GM18498 (cell line): ENCODE results near the gene STX1A.

Source experiments
- ATAC-seq: cut with Tn5 transposase; IDR thresholded peaks from one replicate; pipeline ENCODE4 v1.9.1; 2021; ENCODE audit warnings: mild to moderate bottlenecking, moderate library complexity; ENCODE audit not compliant: unreplicated experiment

STX1A gene

DNA sequence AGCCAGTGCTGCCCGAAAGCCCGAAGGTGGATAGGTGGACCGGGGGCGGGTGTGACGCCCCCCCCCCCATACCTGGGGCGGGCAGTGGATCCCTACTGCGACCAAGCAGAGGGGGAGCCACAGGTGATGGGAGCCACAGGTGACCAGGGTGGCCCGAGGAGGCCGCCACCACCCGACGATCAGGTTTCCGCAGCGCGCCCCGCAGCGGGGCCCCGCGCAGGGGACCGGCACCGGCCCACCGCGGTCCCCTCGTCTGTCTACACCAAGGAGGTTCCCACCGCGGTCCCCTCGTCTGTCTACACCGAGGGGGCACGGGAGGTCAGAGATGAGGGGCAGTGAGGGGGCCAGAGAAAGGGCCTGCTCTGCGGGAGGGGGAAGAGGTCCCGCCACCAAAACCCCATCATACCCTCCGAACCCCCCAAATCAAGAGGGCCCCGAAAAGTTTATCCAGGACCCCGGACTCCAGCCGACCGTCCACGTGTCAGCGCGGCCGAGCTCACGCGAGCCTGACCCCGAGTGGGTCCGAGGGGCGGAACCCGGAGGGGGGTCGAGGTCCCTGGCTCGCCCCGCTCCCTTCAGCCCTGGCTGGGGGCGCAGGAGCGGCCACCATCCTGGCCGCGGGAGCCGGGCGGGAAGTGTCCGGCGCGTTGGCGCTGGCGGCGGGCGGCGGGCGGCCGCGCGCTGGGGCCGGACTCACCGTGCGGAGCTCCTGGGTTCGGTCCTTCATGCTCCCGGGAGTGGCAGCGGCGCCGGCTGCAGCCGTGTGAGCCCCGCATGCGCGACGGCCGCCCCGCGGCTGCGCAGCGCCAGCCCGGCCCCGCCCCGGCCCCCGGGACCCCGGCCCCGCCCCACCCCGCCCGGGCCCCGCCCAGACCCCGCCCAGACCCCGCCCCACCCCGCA, at the start of gene STX1A:
Gene STX1A, minus strand, starts transcription at position 765 of the 901 bp plus-strand sequence. Its CDS starts 38 bp downstream, at position 727.
- ATAC-seq: peak; percentile 70

DNA sequence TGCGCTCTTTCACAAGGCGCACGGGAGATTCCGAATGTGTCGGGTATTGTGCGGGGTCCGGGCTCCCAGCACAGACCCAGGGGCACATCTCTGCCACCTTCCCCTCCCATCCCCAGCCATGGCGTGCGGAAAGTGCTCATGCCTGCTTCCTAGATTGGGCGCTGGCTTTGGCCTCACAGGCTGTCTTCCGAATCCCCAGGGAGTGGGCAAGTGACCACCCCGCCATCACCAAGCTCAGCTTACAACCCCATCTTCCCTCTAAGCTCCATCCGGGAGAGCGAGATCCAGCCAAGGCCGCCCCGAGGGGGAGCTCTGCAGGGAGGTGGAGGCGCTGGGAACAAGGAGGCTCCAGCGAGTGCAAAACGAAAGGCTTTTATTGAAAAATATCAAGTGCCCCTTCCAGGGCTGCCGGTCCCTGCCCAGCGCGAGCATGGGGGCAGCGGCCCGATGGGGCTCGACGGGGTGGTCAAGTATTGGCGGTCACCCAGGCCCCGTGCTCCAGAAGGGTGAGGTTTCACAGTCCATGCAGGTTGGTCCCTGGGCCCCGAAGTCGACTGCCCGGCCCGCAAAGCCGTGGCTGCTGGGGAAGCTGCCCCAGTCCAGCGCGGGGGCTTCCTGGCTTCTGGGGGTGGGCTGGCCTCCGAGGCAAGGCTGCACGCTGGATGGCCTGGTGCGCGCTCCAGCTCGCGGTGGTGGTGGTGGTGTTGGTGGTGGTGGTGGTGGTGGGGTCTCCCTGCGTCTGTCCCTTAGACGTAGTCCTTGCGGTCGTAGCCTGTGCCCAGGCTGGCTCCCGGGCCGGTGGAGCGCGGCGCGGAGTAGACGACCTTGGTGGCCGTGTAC, 49.4 kb upstream of the STX1A start:
- no peak for ATAC-seq

DNA sequence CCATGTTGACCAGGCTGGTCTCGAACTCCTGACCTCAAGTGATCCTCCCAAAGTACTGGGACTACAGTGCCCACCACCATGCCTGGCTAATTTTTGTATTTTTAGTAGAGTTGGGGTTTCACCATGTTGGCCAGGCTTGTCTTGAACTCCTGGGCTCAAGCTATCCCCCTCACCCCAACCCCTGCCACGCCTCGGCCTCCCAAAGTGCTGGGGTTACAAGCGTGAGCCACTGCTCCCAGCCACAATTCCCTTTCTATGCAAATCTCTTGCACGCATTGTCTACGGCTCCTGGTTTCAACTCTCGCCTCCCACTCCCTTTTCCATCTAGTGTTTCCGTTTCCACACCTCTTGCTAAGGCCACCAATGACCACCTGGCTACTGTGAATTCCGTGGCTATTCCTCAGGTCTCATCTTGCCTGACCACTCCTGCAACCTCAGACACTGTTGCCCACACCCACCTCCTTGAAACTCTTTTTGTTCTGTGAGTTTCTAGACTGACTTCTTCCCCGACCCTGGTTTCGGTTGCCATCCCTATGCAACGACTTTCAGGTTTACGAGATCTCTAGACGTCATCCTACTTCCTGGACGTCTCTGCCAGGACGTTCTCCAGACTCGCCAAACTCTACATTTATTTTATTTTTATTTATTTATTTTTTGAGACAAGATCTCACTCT, 47.2 kb upstream of the STX1A start:
- no peak for ATAC-seq

DNA sequence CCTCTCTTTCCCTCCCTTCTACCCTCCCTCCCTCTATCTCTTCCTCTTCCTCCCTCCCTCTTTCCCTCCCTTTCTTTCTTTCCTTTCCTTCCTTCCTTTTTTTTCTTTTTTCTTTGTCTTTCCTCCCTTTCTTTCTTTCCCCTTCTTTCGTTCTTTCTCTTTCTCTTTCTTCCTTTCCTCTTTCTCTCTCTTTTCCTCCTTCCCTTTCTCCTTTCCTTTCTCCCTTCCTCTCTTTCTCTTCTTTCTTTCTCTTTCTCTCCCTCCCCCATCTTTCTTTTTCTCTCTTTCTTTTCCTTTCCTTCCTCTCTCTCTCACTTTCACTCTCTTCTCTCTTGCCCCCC, 43.2 kb upstream of the STX1A start:
- no peak for ATAC-seq

DNA sequence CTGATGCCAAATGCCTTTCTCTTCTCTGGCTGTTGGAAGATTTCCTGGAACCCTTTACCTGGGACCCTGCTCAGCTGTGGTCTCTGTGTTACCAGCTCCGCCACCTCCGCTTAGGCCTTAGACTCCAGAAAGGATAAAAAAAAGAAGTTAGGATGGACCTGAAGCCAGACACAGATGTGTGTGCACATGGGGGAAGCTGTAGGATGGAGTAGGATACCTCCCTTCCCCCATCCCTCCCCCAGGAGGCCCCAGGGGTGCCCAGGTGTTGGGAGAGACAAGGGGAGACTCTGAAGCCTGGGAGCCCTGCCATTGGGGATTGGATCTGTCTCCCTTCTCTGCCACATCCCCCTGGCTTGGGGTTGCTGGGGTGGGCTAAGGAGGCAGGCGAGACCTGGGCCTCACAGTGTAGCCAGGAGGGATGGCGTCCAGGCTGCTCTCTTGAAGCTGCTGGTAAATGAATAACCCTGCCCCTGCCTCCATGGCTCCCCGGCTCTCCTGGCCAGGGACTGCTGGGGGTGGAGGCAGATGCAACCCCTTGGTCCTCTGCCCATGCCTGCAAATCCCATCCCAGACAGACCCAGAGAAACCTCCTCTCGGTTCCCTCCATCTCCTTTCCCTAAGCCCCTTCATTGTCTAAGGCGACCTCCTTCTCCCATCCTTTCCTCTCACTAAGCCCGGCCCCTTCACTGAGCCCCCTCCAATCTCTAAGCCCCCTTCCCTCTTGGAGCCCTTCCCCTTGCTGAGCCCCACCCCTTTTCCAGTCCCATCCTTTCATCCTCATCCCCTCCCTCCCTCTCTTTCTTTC, 42.6 kb upstream of the STX1A start:
- no peak for ATAC-seq

DNA sequence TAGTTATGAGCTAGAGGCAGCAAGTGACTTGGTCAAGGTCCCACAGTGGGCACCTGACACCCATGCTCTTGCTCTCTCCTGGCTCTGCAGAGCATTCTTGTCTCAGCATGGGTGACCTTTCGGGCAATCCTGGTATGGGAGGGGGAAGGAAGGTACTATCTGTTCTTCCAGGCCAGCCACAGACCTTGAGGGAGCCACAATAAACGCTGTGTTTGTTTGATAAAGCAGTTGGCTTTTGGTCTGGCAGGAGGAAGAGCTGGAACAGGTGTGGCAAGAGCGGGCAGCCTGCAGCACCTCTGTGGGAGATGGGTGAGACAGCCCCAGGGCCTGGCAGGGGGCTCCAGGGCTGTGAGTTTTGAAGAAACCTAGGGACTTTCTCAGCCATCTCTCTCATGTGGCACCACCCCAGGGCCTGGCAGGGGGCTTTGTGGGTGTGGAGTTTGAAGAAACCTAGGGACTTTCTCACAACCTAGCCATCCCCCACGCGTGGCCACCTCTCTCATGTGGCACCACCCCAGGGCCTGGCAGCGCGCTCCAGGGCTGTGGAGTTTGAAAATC, 39.2 kb upstream of the STX1A start:
- no peak for ATAC-seq

DNA sequence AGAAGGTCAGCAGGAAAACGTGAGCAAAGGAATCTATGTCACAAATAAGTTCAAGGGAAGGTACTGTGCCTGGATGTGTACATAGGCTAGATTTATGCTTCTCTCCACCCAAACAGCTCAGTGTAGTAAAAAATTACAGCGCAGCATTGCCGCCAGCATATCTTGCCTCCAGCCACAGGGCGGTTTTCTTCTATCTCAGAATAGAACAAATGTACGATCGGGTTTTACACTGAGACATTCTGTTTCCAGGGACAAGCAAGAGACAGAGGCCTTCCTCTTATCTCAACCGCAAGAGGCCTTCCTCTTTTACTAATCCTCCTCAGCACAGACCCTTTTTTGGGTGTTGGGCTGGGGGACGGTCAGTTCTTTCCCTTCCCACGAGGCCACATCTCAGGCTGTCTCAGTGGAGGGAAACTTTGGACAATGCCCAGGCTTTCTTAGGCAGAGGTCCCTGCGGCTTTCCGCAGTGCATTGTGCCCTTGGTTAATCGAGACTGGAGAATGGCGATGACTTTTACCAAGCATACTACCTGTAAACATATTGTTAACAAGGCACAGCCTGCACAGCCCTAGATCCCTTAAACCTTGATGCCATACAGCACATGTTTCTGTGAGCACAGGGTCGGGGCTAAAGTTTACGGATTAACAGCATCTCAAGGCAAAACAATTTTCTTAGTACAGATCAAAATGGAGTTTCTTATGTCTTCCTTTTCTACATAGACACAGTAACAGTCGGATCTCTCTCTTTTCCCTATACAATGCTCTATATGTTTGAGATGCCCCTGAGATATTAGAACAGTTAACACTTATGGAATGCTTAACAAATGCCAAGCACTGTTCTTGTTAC, 30.7 kb upstream of the STX1A start:
- no peak for ATAC-seq

DNA sequence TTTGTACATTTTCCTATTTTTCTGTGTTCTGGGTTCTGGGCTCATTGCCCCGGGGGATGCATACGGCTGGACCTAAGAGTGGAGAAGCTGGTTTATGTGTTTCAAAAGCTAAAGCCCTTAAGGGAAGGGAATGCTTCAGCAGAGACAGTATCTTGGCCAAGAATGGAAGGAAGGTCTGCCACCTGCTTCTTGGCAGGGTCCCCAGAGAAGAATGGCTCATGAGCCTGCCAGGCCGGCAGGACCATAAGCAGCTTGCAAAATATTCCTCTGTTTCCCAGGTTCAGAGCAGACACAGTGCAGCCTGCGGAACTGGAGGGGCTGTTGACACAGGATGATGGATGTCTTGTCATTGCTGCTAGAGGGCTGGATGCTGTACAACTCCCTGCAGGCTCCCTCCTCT, 26.9 kb upstream of the STX1A start:
- ATAC-seq: no peak

DNA sequence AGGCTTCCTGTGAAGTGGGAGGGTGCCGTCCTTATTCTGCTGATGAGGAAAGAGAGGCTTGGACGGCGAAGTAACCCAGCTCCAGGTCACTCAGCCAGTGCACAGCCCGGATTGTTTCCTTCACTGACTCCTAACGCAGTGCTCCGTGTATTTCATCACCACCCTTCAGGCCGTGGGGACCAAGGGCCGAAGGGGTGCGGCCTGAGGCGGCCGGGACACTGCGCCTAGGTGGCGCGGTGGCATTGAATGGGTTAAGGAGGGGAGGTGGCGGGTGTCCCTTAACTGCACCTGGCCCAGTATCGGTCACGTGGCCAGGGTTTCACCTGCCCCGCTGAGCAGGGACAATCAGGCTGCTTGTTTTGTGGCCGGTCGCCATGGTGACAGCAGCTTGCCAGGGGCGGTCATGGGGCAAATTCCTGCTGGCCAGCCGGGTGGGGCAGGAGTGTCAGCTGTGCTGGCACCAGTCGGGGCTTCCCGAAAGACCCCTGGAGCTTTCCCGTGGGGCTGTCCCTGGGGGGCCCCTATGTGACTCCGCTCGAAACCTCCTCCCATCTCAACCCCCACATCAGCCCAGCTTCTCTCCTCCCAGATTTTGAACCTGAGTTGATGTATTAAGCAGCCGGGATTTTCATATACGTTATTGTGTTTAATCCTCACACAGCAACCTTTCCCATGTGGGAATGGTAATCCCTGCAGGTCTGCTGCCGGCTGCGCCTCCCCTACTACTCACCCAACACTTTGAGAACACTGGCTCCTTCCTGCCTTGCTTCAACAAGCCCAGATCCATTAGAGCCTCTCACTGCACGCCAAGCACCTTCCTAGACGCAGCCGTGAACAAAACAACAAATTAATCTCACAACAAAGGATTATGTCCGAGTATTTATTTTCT, 23.5 kb upstream of the STX1A start:
- ATAC-seq: no peak

DNA sequence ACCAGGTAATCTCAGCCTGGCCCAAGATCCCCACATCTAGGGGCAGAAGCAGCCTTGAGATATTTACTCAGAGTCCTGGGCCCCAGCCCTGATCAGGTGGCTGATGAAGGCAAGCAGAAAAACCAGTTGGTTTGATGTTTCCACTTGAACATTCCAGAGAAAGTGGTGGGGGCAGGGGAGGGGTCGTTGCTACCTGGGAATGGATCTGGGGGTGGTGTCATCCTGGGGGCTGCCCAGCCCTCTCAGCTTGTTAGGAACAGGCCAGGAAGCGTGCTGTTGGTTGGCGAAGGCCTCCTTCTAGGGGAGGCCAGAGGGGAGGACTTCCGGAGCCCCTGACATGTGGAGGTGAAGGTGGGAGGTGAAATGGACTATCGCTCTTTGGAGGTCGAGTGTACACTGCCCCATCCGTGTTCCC, 22.9 kb upstream of the STX1A start:
- no peak for ATAC-seq

DNA sequence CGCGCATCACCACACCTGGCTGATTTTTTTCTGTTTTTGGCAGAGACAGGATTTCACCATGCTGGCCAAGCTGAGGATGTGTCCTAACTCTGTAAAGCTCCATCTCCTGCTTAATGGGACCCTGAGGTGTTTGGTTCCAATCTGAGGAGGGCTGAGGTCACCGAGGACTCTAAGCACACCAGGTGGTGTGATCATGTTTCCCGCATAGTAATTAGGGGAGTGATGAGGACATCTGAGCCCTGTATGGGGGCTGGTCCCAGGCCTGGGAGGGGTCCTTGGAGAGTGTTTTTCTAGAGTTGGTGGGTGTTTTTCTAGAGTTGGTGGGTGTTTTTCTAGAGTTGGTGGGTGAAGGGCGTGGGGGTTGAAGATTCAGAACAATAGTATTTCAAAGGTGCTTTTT, 22.1 kb upstream of the STX1A start:
- no peak for ATAC-seq

DNA sequence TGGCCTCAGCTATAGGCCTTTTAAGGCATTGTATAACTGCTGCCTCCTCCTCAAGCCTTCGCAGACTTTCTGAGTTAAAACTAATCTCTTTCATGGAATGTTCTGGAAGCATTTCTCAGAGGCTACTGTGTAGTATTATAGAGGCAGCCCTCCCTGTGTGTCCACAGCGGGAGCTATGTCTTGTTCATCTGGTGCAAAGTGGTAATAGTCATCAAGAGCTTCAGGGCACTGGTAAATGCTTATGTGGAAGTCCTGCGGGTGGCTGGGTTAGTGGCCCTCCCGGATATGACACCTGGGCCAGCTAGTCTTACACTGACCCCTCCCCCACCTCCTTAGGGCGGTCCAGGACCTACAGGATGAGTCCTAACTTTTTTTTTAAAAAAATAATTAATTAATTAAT, 21.3 kb upstream of the STX1A start:
- no peak for ATAC-seq

DNA sequence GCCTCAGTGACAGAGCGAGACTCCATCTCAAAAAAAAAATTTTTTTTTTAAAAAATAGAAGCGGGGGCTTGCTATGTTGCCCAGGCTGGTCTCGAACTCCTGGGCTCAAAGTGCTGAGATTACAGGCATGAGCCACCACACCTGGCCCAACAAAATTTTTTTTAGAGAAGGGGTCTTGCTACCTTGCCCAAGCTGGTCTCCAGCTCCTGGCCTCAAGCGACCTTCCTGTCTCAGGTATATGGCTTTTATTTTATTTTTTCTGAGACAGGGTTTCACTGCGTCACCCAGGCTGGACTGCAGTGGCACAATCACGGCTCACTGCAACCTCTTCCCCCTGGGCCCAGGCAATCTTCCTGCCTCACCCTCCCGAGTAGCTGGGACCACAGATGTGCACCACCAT, 20.7 kb upstream of the STX1A start:
- ATAC-seq: no peak

DNA sequence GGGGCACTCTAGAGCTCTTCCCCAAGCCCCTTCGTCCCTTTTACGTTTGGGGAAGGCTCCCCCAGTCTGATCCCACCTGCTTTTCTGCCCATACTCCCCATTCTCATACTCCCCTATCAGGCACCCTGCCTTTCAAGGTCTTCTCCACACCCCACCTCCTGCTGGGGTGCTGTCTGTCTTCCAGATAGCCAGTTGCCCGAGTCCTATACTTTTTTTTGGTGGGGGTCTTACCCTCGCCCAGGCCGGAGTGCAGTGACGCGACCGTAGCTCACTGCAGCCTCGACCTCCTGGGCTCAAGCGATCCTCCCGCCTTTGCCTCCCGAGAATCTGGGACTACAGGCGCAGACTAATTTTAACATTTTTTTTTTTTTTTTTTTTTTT, 19.9 kb upstream of the STX1A start:
- no peak for ATAC-seq

DNA sequence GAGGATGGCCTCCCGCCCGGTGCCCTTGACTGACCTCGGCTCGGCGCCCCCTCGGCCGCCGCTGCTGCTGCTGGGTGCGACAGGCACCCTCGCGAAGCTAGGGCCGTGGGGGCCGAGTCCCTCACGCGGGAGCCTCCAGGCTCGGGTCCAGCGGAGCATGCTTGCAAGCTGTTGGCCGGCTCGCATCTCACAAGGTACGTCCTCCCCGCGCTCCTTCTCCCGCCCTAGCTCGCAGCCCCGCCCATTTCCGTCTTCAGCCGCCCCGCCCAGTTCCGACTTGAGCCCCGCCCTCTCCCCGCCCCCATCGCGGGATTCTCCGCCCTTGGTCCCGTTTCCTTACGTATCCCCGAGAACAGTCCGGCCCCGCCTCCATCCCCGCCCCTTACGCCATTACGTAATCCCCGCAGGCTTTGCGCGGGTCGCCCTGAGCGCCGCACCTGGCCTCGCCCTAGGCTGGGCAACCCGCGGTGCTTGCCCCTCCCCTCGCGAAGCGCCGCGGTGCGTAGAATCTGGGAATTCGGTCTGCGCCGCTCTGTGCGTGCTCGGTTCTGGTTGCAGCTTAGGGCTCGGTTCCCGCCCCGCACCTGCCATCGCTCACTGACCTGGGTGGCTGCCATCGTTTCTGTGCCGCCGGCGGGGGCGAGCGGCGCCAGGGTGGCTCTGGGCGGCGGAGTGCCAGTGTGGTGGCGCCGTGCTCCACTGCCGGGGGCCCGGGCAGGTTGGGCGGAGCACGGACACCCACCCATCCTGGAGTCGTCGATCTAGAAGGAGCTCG, 19.3 kb upstream of the STX1A start, which contains the start of gene ABHD11:
Gene ABHD11, minus strand, starts transcription at position 191 of the 775 bp plus-strand sequence. Its CDS starts 32 bp downstream, at position 159.
- peak; percentile 93 for ATAC-seq

DNA sequence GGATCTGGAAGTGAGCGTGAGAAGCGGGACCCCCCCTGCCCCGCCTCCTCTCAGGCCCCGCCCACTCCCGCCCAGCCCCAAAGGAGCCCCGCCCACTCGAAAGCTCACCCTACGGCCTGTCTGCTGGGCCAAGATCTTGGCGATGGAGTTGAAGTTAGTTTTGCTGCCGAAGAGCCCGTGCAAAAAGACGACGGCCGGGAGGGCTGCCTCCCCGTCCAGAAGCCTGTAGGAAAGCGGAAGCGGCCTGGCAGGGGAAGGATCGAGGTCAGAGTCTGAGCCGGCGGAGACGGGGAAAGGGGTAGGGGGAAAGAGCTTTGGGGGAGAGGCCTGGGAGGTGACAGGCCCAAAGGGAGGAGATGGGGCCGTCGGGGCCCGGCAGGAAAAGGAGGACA, 18.7 kb upstream of the STX1A start:
- ATAC-seq: peak; percentile 24

DNA sequence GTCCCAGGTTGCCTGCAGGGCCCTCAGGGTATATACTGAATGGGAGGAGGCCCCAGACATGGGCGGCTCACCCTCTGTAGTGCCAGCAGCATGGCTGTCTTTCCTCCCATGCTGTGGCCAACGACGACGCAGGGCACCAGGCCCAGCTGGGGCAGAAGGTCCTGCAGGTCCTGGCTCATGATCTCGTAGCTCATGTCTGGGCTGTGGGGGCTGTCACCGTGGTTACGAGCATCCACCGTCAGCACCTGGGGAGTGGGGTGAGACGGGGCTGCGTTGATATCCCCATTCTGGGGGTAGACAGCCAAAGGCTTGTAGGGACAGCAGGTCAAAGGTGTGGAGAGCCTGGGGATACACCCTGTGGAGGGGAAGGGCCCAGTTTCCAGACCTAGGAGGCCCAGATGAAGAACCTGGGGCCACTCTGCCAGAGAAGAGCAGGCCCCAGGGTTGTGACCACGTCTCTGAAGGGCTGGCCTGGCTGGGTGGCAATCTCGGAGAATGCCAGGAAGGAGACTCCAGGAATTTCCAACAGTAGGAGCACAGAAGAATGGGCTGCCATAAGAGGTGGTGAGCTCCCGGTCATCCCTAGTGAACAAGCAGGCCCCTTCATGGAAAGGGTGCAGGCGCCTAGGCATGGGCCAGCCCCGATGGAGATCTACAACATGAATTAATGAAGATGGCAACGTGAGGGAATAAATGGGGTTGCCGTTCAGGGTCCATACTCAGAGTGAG, 18.2 kb upstream of the STX1A start:
- no peak for ATAC-seq
